ENCODE results near the gene DHX30.
"Not testable (repeated sequence)": the region's sequence is repeated elsewhere in the genome, so short reads cannot be mapped to it uniquely, and the experiment has no call there.

DHX30 gene

GRCh38 chr3:47802734-47803479 is at the start of gene DHX30:
Gene DHX30 (plus strand): TSS chr3:47803138. CDS start chr3:47810684, 7,546 bp downstream.
- no peak for TF ChIP-seq CTCF (IDR thresholded peaks at IDR 0.05; ENCODE audit: insufficient read depth, low read depth, low read length, missing control alignments)
- peak; percentile 90 for DNase-seq (ENCODE audit: low read depth)
- H3K4me3 ChIP-seq (ENCODE audit: low read length): peak within 1 kb of the TSS; percentile 78

GRCh38 chr3:47758261-47759025 is 44.5 kb upstream of the DHX30 start:
- no peak for DNase-seq (ENCODE audit: low read depth)
- TF ChIP-seq CTCF (IDR thresholded peaks at IDR 0.05; ENCODE audit: insufficient read depth, low read depth, low read length, missing control alignments): no peak
- H3K4me3 ChIP-seq (ENCODE audit: low read length): no peak overlapping the region

- not testable (repeated sequence) for DNase-seq (ENCODE audit: low read depth); H3K4me3 ChIP-seq (ENCODE audit: low read length)
Observed at GRCh38 chr3:47760207-47760606, 42.7 kb upstream of the DHX30 start.

- no peak for TF ChIP-seq CTCF (IDR thresholded peaks at IDR 0.05; ENCODE audit: insufficient read depth, low read depth, low read length, missing control alignments)
- DNase-seq (ENCODE audit: low read depth): no peak
- no peak overlapping the region for H3K4me3 ChIP-seq (ENCODE audit: low read length)
Observed at GRCh38 chr3:47761046-47761445, 41.9 kb upstream of the DHX30 start.

GRCh38 chr3:47762233-47762632 is 40.7 kb upstream of the DHX30 start:
- DNase-seq (ENCODE audit: low read depth): no peak
- no peak overlapping the region for H3K4me3 ChIP-seq (ENCODE audit: low read length)
- TF ChIP-seq CTCF (IDR thresholded peaks at IDR 0.05; ENCODE audit: insufficient read depth, low read depth, low read length, missing control alignments): no peak

GRCh38 chr3:47766186-47766585 is 36.8 kb upstream of the DHX30 start:
- H3K4me3 ChIP-seq (ENCODE audit: low read length): no peak overlapping the region
- no peak for DNase-seq (ENCODE audit: low read depth)
- no peak for TF ChIP-seq CTCF (IDR thresholded peaks at IDR 0.05; ENCODE audit: insufficient read depth, low read depth, low read length, missing control alignments)

GRCh38 chr3:47772047-47772446 is 30.9 kb upstream of the DHX30 start:
- no peak for DNase-seq (ENCODE audit: low read depth)
- TF ChIP-seq CTCF (IDR thresholded peaks at IDR 0.05; ENCODE audit: insufficient read depth, low read depth, low read length, missing control alignments): no peak
- H3K4me3 ChIP-seq (ENCODE audit: low read length): no peak overlapping the region
